ENCODE data around the gene SEMA7A. TPM values are rescaled to one million over a fixed set of nuclear protein-coding genes. Genes with fewer than 3 reads are reported as not detected.

SEMA7A gene
- total RNA-seq, 1 donor from 2014 or later = 3.9 TPM

DNA sequence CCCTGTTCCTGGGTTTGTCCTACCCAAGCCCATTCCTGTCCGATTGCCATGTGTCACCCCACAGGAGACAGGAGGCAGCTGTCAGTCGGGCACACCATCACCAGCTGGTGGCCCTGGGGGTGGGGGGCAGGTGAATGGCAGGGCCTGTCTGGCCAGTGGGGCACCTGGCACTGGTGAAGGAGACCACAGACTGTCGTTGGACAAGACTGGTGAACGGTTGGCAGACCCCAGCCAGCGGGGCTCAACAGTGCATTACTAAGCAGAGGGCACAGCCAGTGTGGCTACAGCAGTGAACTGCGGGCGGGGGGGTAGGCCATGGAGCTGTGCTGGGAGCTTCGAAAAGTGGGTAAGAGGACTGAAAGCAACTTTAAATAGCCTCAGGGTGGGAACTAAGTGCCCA lies 2.1 kb downstream of the SEMA7A start:
- Histone ChIP-seq H3K27me3 (no peaks in the 10 kb centered on the region), H3K9me3 (no peaks in the 10 kb centered on the region), H3K4me3 (peak overlapping the region in 1 of 2 donors; percentile 54), H3K36me3 (no peaks in the 10 kb centered on the region), H3K27ac (no peak overlapping the region), H3K4me1 (peaks cover 16% of the 10 kb centered on the region)
- TF ChIP-seq POLR2AphosphoS5 (IDR thresholded peaks at IDR 0.05; ENCODE audit: insufficient read depth in 1 of 2, low read depth in 1 of 2) = no peak
- intact Hi-C loops (cut with DNase I) = no loop called here
- no peak for DNase-seq (ENCODE audit: extremely low spot score in 2 of 2)

DNA sequence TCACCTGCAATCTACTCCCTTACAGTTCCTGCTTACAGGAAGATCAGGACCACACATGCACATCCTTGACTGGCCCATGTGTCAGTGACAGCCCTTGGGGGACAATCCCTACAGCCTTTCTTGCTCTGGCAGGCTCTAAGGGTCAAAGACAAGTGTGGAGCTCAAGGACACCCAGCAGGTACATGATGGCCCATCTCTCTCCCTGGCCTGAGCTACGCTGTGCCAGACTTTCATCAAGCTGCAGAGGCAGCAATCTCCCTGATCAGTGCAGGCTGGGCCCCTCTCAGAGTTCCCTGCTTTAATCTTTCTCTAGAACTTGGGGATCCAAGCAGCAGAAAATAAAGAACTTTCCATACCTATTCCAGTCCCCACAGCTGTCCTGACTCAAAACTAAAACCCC lies 2.6 kb downstream of the SEMA7A start:
- Histone ChIP-seq H3K4me3 (no peak overlapping the region), H3K27me3 (no peaks in the 10 kb centered on the region), H3K36me3 (no peaks in the 10 kb centered on the region), H3K9me3 (no peaks in the 10 kb centered on the region), H3K27ac (no peak overlapping the region), H3K4me1 (peaks cover 16% of the 10 kb centered on the region)
- no peak for DNase-seq (ENCODE audit: extremely low spot score in 2 of 2)
- intact Hi-C loops (cut with DNase I) = no loop called here
- no peak for TF ChIP-seq POLR2AphosphoS5 (IDR thresholded peaks at IDR 0.05; ENCODE audit: insufficient read depth in 1 of 2, low read depth in 1 of 2)
- TF ChIP-seq, protein P1, sequence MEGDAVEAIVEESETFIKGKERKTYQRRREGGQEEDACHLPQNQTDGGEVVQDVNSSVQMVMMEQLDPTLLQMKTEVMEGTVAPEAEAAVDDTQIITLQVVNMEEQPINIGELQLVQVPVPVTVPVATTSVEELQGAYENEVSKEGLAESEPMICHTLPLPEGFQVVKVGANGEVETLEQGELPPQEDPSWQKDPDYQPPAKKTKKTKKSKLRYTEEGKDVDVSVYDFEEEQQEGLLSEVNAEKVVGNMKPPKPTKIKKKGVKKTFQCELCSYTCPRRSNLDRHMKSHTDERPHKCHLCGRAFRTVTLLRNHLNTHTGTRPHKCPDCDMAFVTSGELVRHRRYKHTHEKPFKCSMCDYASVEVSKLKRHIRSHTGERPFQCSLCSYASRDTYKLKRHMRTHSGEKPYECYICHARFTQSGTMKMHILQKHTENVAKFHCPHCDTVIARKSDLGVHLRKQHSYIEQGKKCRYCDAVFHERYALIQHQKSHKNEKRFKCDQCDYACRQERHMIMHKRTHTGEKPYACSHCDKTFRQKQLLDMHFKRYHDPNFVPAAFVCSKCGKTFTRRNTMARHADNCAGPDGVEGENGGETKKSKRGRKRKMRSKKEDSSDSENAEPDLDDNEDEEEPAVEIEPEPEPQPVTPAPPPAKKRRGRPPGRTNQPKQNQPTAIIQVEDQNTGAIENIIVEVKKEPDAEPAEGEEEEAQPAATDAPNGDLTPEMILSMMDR (IDR thresholded peaks at IDR 0.05) = no peak
- no peak for TF ChIP-seq POLR2A (IDR thresholded peaks at IDR 0.05)

DNA sequence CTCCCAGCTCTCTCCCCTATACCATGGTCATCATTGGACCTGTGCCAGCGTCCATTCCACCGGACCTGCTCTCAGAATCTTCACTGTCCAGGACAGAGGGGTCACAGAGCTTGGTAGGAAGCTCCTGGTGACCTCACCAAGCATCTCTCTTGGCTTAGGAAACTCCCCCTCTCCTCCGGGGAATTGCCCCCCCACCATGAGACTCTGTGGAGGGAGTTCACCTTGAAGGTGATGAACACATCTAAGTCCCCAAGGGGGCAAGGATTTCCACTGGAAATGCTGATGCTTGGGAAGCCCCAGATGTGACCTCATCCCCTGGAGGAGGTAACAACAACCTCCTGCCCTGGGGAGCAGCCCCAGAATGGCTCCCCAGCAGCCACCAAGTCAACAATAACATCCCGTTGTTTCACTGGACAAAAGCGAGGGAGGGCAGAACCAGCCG lies 3.2 kb downstream of the SEMA7A start:
- TF ChIP-seq POLR2AphosphoS5 (IDR thresholded peaks at IDR 0.05; ENCODE audit: insufficient read depth in 1 of 2, low read depth in 1 of 2) (no peak), POLR2A (IDR thresholded peaks at IDR 0.05) (no peak)
- TF ChIP-seq, protein P1 (IDR thresholded peaks at IDR 0.05) = no peak
- Histone ChIP-seq H3K9me3 (no peaks in the 10 kb centered on the region), H3K27ac (no peak overlapping the region), H3K36me3 (no peaks in the 10 kb centered on the region), H3K4me1 (peaks cover 16% of the 10 kb centered on the region), H3K27me3 (no peaks in the 10 kb centered on the region), H3K4me3 (no peak overlapping the region)
- intact Hi-C loops (cut with DNase I) = no loop called here
- no peak for DNase-seq (ENCODE audit: extremely low spot score in 2 of 2)

DNA sequence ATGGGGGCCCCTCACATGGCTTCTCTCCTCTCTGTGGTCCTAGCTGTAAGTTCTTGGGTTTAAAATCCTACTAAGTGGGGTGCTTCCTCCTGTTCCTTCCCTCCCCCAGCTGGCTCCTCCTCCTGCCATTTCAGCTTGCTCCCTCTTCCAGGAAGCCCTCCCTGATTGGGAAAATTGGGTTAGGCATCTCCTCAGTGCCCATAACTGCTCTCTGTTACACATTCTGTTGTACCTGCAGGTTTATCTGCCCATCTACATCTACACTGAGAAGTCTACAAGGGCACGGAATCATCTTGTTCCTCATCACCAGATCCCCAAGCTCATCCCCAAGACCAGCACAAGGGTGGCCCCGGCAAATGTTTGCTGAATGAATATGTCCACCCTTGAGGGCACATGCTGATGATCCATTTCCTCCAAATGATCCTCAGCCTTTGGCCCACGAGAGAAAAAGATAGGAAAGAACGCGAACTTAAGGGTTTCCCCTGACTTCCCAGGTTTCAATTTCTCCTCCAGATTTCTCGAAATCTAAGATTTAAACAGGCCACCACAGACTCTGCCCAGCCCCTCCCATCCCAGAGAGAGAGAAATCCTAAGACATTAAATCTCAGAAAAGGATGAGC lies 3.9 kb downstream of the SEMA7A start:
- no peaks in the 10 kb centered on the region for H3K9me3 ChIP-seq
- H3K36me3 ChIP-seq = no peaks in the 10 kb centered on the region
- no peak overlapping the region for H3K4me3 ChIP-seq
- H3K27ac ChIP-seq = no peak overlapping the region
- no peaks in the 10 kb centered on the region for H3K27me3 ChIP-seq
- DNase-seq (ENCODE audit: extremely low spot score in 2 of 2) = no peak
- intact Hi-C loops (cut with DNase I) = no loop called here
- TF ChIP-seq POLR2A (IDR thresholded peaks at IDR 0.05) (no peak), POLR2AphosphoS5 (IDR thresholded peaks at IDR 0.05; ENCODE audit: insufficient read depth in 1 of 2, low read depth in 1 of 2) (no peak)
- TF ChIP-seq, protein P1 (IDR thresholded peaks at IDR 0.05) = no peak
- peaks cover 16% of the 10 kb centered on the region for H3K4me1 ChIP-seq

DNA sequence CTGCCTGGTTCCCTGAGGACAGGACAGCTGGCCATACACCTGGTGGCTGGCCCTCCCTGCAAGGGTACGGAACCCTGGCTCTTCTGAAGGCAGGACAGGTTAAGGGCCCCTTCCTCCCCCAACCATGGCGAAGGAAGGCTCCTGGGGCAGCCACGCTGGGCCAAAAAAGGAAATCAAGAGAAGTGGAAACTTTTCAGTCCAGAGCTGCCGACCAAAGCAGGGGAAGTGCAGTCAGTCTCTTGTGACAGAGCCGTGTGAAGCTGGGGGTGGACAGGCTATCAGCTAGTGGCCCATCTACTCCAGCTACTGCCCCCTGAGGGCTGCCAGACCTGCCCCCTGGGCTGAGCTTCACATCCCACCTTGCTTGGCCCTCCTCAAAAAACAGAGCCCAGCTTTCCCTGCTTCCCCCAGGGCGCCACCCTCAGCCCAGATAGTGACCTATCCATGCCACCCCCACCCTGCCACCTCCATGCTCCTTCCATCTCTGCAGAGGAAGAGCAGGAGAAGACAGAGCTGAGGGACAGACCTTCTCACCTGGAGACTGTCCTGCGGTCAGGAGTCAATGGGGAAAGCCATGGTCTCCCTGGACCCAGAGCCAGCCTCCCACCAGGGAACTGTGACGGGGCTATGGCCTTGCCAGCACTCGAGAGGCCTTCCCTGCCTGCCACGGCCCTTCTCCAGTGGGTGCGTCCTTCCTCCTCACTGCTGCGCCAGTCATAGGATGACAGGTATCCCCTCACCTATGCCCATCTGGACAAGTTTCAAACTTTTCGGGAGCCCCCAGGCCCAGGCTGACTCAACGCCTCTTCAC lies 4.6 kb downstream of the SEMA7A start:
- Histone ChIP-seq H3K27ac (no peak overlapping the region), H3K4me3 (no peak overlapping the region), H3K4me1 (peaks cover 16% of the 10 kb centered on the region), H3K27me3 (no peaks in the 10 kb centered on the region), H3K9me3 (no peaks in the 10 kb centered on the region), H3K36me3 (no peaks in the 10 kb centered on the region)
- DNase-seq (ENCODE audit: extremely low spot score in 2 of 2) = no peak
- TF ChIP-seq POLR2AphosphoS5 (IDR thresholded peaks at IDR 0.05; ENCODE audit: insufficient read depth in 1 of 2, low read depth in 1 of 2) = no peak
- TF ChIP-seq POLR2A (IDR thresholded peaks at IDR 0.05) = no peak
- TF ChIP-seq, protein P1 (IDR thresholded peaks at IDR 0.05) = no peak
- intact Hi-C loops (cut with DNase I) = no loop called here

Measured in vagina (tissue), 2 donors.